HG02610 (cell line): Measurements from ENCODE around the gene OSBPL5.

Experiments used
- ATAC-seq: cut with Tn5 transposase; IDR thresholded peaks from one replicate; pipeline ENCODE4 v1.9.1; 2021; ENCODE audit warnings: mild to moderate bottlenecking, moderate library complexity; ENCODE audit not compliant: unreplicated experiment

The OSBPL5 gene

GRCh38 chr11:3135481-3136440 is 29.3 kb downstream of the OSBPL5 start:
- ATAC-seq = no peak

GRCh38 chr11:3134651-3135480 is 30.2 kb downstream of the OSBPL5 start:
- ATAC-seq = no peak

- no peak for ATAC-seq
Measured at GRCh38 chr11:3134218-3134621, 30.9 kb downstream of the OSBPL5 start.

GRCh38 chr11:3133261-3134217 is 31.6 kb downstream of the OSBPL5 start:
- ATAC-seq = no peak

GRCh38 chr11:3132831-3133260 is 32.3 kb downstream of the OSBPL5 start:
- ATAC-seq = no peak

- ATAC-seq = no peak
Measured at GRCh38 chr11:3132271-3132781, 32.8 kb downstream of the OSBPL5 start.

GRCh38 chr11:3131330-3131941 is 33.7 kb downstream of the OSBPL5 start:
- ATAC-seq = no peak

GRCh38 chr11:3130269-3131071 is 34.6 kb downstream of the OSBPL5 start:
- ATAC-seq = no peak

- no peak for ATAC-seq
Measured at GRCh38 chr11:3129591-3130268, 35.4 kb downstream of the OSBPL5 start.

- ATAC-seq = no peak
Measured at GRCh38 chr11:3129181-3129590, 35.9 kb downstream of the OSBPL5 start.

- no peak for ATAC-seq
Measured at GRCh38 chr11:3128356-3129180, 36.5 kb downstream of the OSBPL5 start.

GRCh38 chr11:3127706-3128355 is 37.3 kb downstream of the OSBPL5 start:
- no peak for ATAC-seq

- no peak for ATAC-seq
Measured at GRCh38 chr11:3126901-3127691, 38.0 kb downstream of the OSBPL5 start.

- no peak for ATAC-seq
Measured at GRCh38 chr11:3126207-3126865, 38.8 kb downstream of the OSBPL5 start.

- ATAC-seq = no peak
Measured at GRCh38 chr11:3124821-3125220, 40.3 kb downstream of the OSBPL5 start.
